IPS-15b (cell line): ENCODE data around the gene ERCC1.

Source experiments
- H3K27me3 ChIP-seq: one replicate; pipeline ENCODE4 v1.6.1; 2013; ENCODE audit warnings: low read length; ENCODE audit not compliant: control insufficient read depth, insufficient read depth
- H3K36me3 ChIP-seq: one replicate; pipeline ENCODE4 v1.6.1; 2013; ENCODE audit warnings: low read length; ENCODE audit not compliant: control insufficient read depth, insufficient read depth
- H3K4me1 ChIP-seq: one replicate; pipeline ENCODE4 v1.6.1; 2013; ENCODE audit warnings: mild to moderate bottlenecking, low read length; ENCODE audit not compliant: control insufficient read depth, insufficient read depth
- H3K4me3 ChIP-seq: one replicate; pipeline ENCODE4 v1.5.1; 2013; ENCODE audit warnings: low read depth, low read length
- H3K9ac ChIP-seq: one replicate; pipeline ENCODE4 v1.6.1; 2013; ENCODE audit warnings: low read depth, mild to moderate bottlenecking, low read length
- H3K9me3 ChIP-seq: one replicate; pipeline ENCODE4 v1.6.1; 2013; ENCODE audit warnings: mild to moderate bottlenecking, low read length; ENCODE audit not compliant: control insufficient read depth, insufficient read depth

ERCC1 gene

DNA sequence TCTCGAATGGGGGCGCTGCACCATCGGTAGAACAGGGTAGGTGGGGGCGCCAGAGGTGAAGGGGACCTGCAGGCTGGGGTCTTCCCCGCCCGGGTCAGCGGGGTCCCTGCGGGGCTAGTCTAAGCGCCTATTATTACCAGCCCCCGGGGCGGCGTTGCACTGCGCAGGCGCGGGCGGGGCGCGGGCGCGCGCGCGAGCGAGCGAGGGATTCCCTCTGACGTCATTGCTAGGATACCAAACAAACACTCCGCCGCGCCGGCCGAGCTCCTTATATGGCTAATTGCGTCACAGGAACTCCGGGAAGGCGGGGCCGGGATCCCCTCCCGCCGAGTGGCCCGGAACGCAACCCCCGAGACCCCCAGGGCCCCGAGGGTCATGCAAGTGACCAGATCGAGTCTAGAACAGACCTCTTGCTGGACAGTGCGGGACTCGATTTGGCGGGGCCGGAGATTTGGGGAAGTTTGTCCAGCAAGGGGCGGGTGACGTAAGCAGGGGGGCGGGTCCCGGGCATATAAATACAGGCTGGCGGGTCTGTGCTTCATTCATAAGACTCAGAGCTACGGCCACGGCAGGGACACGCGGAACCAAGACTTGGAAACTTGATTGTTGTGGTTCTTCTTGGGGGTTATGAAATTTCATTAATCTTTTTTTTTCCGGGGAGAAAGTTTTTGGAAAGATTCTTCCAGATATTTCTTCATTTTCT, 43.9 kb upstream of the ERCC1 start, which contains the start of gene FOSB:
Gene FOSB (plus strand): TSS at position 541 of the 703 bp plus-strand sequence. CDS start 591 bp downstream, outside the sequence.
- Histone ChIP-seq H3K9ac (peak within 1 kb of the TSS; percentile 66), H3K4me1 (peaks cover 3% of the 10 kb centered on the region), H3K9me3 (no peaks in the 10 kb centered on the region), H3K27me3 (peaks cover 28% of the 10 kb centered on the region), H3K36me3 (no peaks in the 10 kb centered on the region), H3K4me3 (peak within 1 kb of the TSS; percentile 96)

DNA sequence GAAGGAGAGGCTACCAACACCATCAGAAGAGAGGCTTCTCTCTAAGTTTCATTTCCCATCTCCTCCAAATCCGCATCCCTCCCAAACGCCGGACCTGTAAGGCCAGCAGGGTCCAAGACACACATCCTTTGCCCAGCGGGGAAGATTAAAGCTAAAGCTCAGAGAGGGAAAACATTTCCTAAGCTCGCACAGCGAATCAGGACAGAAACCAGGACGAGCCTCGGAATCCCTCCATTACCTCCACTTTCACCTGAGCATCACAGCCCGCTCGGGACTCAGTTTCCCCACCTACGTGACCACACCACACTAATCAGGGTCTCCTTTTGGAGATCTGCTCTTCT, 43.4 kb upstream of the ERCC1 start:
- Histone ChIP-seq H3K27me3 (peaks cover 22% of the 10 kb centered on the region), H3K4me1 (peaks cover under 1% of the 10 kb centered on the region), H3K4me3 (peak overlapping the region; percentile 96), H3K36me3 (no peaks in the 10 kb centered on the region), H3K9me3 (no peaks in the 10 kb centered on the region), H3K9ac (peak overlapping the region; percentile 54)

DNA sequence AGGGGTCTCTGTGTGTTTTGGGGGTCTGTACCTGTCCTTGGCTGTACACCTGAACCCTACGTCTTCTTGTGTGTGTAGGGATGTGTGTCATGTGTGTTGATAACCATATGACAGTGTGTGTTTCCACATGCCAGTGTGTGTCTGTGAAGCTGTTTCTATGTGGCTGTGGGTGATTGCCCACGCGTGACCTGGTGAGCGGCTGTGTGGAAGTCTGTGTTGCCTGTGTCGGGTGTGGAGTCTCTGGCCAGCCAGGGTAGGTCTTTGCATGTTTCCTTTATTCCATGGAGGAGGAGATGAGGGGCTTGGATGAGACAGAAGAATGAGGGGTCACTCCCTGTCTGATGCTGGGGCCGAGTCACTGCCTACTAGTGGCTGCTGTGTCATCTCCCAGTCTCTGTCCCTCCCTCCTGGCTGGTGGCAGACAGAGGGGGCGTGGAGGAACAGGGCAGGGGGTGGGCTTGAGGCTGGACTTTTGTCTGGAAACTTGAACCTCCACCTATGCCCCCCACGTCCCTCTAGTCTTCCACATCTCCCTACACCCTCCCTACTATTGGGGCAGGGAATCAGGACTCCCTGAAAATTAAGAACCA, 41.2 kb upstream of the ERCC1 start:
- Histone ChIP-seq H3K27me3 (peaks cover 6% of the 10 kb centered on the region), H3K9me3 (no peaks in the 10 kb centered on the region), H3K4me1 (no peaks in the 10 kb centered on the region), H3K4me3 (no peak overlapping the region), H3K9ac (no peak overlapping the region), H3K36me3 (no peaks in the 10 kb centered on the region)

DNA sequence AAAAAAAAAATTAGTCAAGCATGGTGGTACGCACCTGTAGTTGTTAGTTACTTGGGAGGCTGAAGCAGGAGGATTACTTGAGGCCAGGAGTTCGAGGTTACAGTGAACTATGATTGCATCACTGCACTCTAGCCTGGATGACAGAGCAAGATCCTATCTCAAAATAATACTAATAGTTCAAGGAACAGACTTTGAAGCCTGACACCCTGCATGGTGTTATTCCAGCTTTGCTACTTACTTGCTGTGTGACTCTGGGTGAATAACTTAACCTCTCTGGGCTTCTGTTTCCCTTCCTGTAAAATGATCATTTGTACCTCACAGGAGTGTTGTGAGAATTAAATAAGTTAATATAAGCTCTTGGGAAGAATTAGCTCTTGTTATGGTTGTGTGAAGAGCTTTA, 40.6 kb upstream of the ERCC1 start:
- Histone ChIP-seq H3K4me1 (no peaks in the 10 kb centered on the region), H3K9ac (no peak overlapping the region)

DNA sequence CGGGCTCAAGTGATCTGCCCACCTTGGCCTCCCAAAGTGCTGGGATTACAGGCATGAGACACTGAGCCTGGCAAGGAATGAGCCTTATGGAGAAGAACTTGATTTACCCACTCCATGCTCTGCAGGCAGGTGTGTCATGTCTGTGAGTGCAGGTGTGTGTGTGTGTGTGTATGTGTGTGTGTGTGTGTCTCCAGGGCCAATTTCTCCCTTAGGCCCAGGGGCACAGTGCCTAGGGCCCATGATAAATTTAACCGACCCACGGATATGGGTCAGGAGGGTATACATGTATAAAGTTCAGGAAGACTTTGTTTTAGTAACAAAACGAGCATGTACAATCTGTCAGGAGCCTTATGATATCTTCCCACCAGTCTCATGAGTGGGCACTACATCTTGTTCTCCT, 39.5 kb upstream of the ERCC1 start:
- H3K27me3 ChIP-seq = peaks cover 6% of the 10 kb centered on the region
- H3K36me3 ChIP-seq = no peaks in the 10 kb centered on the region
- no peaks in the 10 kb centered on the region for H3K4me1 ChIP-seq
- H3K9ac ChIP-seq = no peak overlapping the region
- no peaks in the 10 kb centered on the region for H3K9me3 ChIP-seq
- H3K4me3 ChIP-seq = no peak overlapping the region

More for the DNA sequence above, 40.6 kb upstream of the ERCC1 start:
- Histone ChIP-seq H3K36me3 (no peaks in the 10 kb centered on the region), H3K4me3 (no peak overlapping the region), H3K9me3 (no peaks in the 10 kb centered on the region), H3K27me3 (peaks cover 6% of the 10 kb centered on the region)

DNA sequence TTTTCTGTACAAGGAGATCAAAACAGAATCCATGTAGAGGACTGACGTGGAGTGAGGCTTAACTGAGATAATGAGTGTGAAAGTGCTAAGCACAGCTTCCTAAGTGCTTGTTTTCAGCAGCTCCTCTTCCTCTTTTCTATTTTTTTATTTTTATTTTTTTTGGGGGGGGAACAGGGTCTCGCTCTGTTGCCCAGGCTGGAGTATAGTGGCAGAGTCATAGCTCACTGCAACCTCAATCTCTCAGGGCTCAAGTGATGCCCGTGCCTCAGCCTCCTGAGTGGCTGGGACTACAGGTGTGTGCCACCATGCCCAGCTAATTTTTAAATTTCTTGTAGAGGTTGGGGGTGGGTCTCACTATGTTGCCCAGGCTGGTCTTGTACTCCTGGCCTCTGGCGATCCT, 38.5 kb upstream of the ERCC1 start:
- H3K27me3 ChIP-seq = peaks cover 6% of the 10 kb centered on the region
- no peaks in the 10 kb centered on the region for H3K36me3 ChIP-seq
- no peak overlapping the region for H3K4me3 ChIP-seq
- H3K9me3 ChIP-seq = no peaks in the 10 kb centered on the region
- H3K9ac ChIP-seq = no peak overlapping the region
- no peaks in the 10 kb centered on the region for H3K4me1 ChIP-seq

DNA sequence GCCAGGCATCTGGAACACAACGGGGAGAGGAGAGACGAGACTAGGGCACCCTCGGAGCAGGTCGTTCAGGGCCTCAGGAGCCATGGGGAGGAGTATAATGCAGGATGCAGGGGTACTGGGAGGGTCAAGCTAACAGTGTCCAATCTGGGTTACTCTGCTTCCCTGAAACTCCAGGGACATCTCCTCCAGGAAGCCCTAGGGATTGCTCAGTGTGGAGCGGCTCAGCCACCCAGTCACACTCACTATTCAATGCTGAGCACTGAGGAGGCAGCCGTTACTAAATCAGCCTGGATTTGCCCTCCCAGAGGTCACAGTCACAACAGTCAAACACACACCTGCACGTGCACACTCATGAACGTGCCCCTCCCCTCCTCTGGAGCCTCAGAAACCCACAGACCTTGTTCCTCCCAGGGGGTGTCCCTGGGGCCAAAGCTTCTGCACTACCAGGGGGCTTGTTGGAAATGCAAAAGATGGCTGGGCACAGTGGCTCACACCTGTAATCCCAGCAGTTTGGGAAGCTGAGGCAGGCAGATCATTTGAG, 37.2 kb upstream of the ERCC1 start:
- Histone ChIP-seq H3K27me3 (no peaks in the 10 kb centered on the region), H3K36me3 (no peaks in the 10 kb centered on the region), H3K9me3 (no peaks in the 10 kb centered on the region), H3K4me1 (no peaks in the 10 kb centered on the region), H3K9ac (no peak overlapping the region), H3K4me3 (no peak overlapping the region)

DNA sequence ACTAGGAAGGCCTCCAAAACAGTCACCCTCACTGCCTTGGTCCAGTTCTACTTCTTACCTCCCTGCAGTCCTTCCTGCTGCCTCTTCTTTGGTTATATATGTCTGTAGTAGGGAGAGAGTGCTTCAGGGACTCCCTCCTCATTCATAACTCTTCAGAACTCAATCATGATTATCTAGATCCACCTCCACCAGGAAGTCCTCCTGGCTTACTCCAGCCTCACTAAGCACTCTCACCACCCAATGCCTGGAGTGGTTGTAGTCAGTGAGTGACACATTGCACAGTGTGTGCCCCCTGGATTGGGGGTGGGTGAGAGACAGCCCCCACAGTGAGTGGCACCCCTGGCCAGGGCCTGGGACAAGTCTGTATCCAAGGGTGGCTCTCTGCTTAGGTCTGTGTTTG, 34.1 kb upstream of the ERCC1 start:
- Histone ChIP-seq H3K36me3 (no peaks in the 10 kb centered on the region), H3K9ac (no peak overlapping the region), H3K27me3 (no peaks in the 10 kb centered on the region), H3K9me3 (no peaks in the 10 kb centered on the region), H3K4me1 (no peaks in the 10 kb centered on the region), H3K4me3 (no peak overlapping the region)

DNA sequence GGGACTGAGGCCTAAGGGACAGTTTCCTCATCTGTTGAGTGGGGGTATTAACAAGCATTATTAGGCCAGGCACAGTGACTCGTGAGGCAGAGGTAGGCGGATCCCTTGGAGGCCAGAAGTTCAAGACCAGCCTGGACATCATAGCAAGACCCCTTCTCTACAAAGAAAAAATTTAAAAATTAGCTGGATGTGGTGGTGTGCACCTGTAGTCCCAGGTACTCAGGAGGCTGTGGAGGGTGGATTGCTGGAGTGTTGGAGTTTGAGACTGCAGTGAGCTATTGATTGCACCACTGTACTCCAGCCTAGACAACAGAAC, 32.7 kb upstream of the ERCC1 start:
- Histone ChIP-seq H3K4me3 (no peak overlapping the region), H3K9me3 (no peaks in the 10 kb centered on the region), H3K4me1 (no peaks in the 10 kb centered on the region), H3K36me3 (no peaks in the 10 kb centered on the region), H3K27me3 (peaks cover 7% of the 10 kb centered on the region), H3K9ac (no peak overlapping the region)

DNA sequence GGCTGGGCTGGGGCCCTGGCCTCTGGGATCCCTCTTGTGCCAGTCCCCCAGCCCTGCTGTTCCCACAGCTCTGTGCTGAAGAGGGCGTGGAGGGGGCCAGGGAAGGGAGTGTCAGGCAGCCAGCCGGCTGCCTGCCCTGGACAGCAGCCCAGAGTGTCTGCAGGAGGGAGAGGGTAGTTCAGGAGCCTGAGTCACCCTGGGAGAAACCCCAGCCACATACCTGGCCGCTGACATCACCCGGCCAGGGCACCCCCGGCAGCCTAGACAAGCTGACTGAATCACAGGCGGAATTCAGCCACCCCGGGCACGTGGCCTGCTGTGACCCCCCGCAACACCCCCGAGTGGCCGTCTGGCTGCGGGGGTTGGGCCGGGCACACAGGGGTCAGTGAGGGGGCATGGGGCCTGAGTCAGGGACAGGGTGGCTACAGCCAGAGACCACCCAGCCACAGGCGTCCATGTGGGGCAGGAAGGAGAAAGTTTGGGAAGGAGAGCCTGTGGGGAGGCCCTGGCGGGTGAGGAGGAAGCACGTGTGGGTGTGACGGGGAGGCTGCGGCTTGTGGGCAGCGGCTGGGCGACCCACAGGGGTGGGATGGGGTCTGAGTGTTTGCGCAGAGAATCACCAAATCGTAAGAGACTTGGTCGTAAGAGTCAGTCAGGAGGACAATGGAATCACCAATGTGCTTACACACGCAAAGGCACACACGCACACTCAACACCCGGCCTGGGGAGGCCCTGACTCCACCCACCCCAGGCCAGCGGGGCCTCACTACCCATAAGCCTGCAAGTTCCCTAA, 32.2 kb upstream of the ERCC1 start:
- H3K4me1 ChIP-seq = no peaks in the 10 kb centered on the region
- H3K9ac ChIP-seq = peak overlapping the region; percentile 26
- no peak overlapping the region for H3K4me3 ChIP-seq

DNA sequence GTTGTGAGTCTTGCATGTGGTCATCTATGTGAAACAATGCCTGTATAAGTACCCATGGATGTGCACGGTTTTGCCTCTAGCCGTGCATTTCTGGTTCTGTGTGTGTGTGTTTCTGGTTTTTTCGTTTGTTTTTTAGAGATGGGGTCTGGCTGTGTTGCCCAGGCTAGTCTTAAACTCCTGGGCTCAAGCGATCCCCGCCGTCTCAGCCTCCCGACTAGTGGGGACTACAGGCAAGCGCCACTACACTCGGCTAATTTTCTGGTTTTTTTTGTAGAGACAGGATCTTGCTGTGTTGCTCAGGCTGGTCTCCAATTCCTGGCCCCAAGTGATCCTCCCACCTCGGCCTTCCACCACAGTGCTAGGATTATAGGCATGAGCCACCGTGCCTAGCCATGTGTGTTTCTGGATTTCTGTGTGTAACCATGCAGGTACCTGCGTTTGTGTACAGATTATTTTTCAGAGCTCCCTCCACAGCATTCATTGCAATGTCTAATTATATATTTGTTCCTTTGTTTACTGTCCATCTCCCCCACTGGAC, 28.2 kb upstream of the ERCC1 start:
- no peaks in the 10 kb centered on the region for H3K36me3 ChIP-seq
- peaks cover 3% of the 10 kb centered on the region for H3K4me1 ChIP-seq
- H3K27me3 ChIP-seq = peaks cover 18% of the 10 kb centered on the region
- H3K9me3 ChIP-seq = no peaks in the 10 kb centered on the region
- no peak overlapping the region for H3K4me3 ChIP-seq
- H3K9ac ChIP-seq = no peak overlapping the region

More for the DNA sequence above, 32.2 kb upstream of the ERCC1 start:
- Histone ChIP-seq H3K36me3 (no peaks in the 10 kb centered on the region), H3K9me3 (no peaks in the 10 kb centered on the region), H3K27me3 (peaks cover 12% of the 10 kb centered on the region)
